Heart right ventricle (tissue), 16 donors: ENCODE data around the gene PHLPP1. TPM values are rescaled to one million over a fixed set of nuclear protein-coding genes. Genes with fewer than 3 reads are reported as not detected.
"Not testable (repeated sequence)": the region's sequence is repeated elsewhere in the genome, so short reads cannot be mapped to it uniquely, and the experiment has no call there.

Experiments used
- ATAC-seq, 8 donors: fragments of 200-7000 bp; cut with Tn5 transposase; one replicate each; pipeline ENCODE4 v1.9.1; 2020; ENCODE audit warnings: mild to moderate bottlenecking in 8 of 8, moderate library complexity in 8 of 8, moderate number of reproducible peaks in 1 of 8
- DNase-seq, 2 donors: peaks; one replicate each; pipeline ENCODE4 v3.0.0-alpha.2; 2020
- H3K27ac ChIP-seq, 10 donors: fragments of 200-600 bp; sonication (generic) in 2 of 10; one replicate each; pipeline versions ENCODE4 v1.5.0 to v1.8.0; 2020 to 2022; ENCODE audit warnings: mild to moderate bottlenecking in 3 of 10
- H3K27me3 ChIP-seq, 7 donors: fragments of 200-600 bp; one replicate each; pipeline ENCODE4 v1.8.0; 2021 to 2022; ENCODE audit warnings: mild to moderate bottlenecking in 2 of 7
- H3K36me3 ChIP-seq, 9 donors: fragments of 200-600 bp; sonication (generic) in 1 of 9; one replicate each; pipeline versions ENCODE4 v1.5.0 to v1.8.0; 2020 to 2022; ENCODE audit warnings: mild to moderate bottlenecking in 2 of 9
- H3K4me1 ChIP-seq, 9 donors: fragments of 200-600 bp; sonication (generic) in 1 of 9; one replicate each; pipeline versions ENCODE4 v1.5.0 to v1.8.0; 2020 to 2022; ENCODE audit warnings: mild to moderate bottlenecking in 4 of 9
- H3K4me3 ChIP-seq, 10 donors: fragments of 200-600 bp; sonication (generic) in 2 of 10; one replicate each; pipeline versions ENCODE4 v1.5.0 to v1.8.0; 2020 to 2022; ENCODE audit warnings: mild to moderate bottlenecking in 7 of 10, moderate library complexity in 2 of 10
- H3K9me3 ChIP-seq, 11 donors: fragments of 200-600 bp in 10 of 11; sonication (generic) in 2 of 11; one replicate each; pipeline versions ENCODE4 v1.5.0 to v1.8.0; 2013 to 2022; ENCODE audit warnings: mild to moderate bottlenecking in 2 of 11, control low read depth in 1 of 11, moderate library complexity in 1 of 11
- WGBS, 2 donors: extraction: QIAGEN DNeasy Blood & Tissue Kit; methylation state at CpG; one replicate each; pipeline ENCODE4 v1.1.7; 2013; ENCODE audit warnings: inconsistent platforms in 1 of 2; 5-methylcytosine and 5-hydroxymethylcytosine counted together
- intact Hi-C, 10 donors: fragments of 100-400 bp; cut with DNase I; formaldehyde crosslinking; loops; one replicate each; pipeline versions ENCODE4 v1.11.1 to v1.14.2; 2022
- polyA plus RNA-seq, 2 donors: library from polyadenylated mRNA; stranded (reverse); fragments of 200-250 nt; gene quantifications; one replicate each; pipeline ENCODE4 v1.2.3, GENCODE V29; 2013
- total RNA-seq, 10 donors: library from RNA; stranded (reverse); fragmentation: NEBNext Ultra II Directional in 3 of 10; extraction: Animal tissue kit (Norgen Biotek cat#: 25700) in 3 of 10; gene quantifications; one replicate each; pipeline versions ENCODE4 v1.2.1 to v1.2.4, GENCODE V29; 2021 to 2023
- TF ChIP-seq, protein P1 (sequence below), 9 donors: fragments of 200-600 bp; sonication (generic) in 2 of 9; IDR thresholded peaks; one replicate each; pipeline versions ENCODE4 v1.5.0 to v1.8.0; 2021 to 2022; ENCODE audit warnings: antibody characterized with exemption in 9 of 9, mild to moderate bottlenecking in 5 of 9, moderate library complexity in 1 of 9
- donor health status: Arrhythmogenic right ventricular cardiomyopathy.
- donor health status: ischemic (EF 13 %, LVEDD 7.1; RV severe dilation, severe dysfunction).
- donor health status: healthy with polysubstance abuse.
- donor health status: DM: no; HTN: yes; CAD: no.
- donor health status: DM: no; HTN: no; CAD: no.
- donor health status: ischemic (EF 25% LVEDD 6.9; RV normal size, moderate dysfunction).
- donor health status: ischemic (EF 25% LVEDD 5.7; RV mildly dilated, moderate dysfunction).
- donor health status: healthy.
- donor health status: DM: yes; HTN: yes; CAD: no.
- donor health status: Ischemic cardiomyopathy.
- donor health status: ischemic (EF 35%, LVEDD 5.7; RV mildly dilated, moderate dysfunction).
- donor health status: nonischemic (EF 11% LVEDD 7.7; RV severe dilation, severe dysfunction).
- donor health status: DM: yes; HTN: yes; CAD: no.
- donor health status: PGD.
- donor health status: ischemic (EF 29% LVEDD 5.4; RV normal size, mild dysfunction).
- donor health status: nonischemic (EF 23%, LVEDD 6.1; RV moderate dilation, normal function).

PHLPP1 gene
- total and polyA plus RNA-seq, 12 donors: 1.8 to 10.7 (median 8.0) TPM

DNA sequence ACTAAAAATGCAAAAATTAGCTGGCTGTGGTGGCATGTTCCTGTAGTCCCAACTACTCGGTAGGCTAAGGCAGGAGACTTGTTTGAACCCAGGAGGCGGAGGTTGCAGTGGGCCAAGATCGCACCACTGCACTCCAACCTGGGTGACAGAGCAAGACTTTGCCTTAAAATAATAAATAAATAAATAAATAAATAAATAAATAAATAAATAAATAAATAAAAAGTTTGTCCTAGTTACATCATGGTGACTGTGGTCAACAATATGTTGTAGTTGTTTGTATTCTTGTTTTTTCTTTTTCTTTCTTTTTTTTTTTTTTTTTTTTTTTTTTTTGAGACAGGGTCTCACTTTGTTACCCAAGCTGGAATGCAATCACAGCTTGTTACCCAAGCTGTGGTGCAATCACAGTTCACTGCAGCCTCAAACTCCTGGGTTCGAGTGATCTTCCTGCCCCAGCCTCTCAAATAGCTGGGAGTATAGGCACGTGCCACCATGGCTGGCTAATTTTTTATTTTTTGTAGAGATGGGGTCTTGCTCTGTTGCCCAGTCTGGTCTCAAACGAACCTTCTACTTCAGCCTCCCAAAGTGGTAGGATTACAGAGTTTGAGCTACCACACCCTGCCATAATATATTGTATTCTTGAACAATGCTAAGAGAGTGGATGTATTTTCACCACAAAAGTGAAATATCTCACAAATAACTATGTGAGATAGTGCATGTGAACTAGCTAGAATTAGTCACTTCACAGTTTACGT is 185.0 kb downstream of the PHLPP1 start:
- 97% methylated on average over 7 of the region's 7 CpGs for WGBS, 2 donors
- Histone ChIP-seq H3K27me3 (no peaks in the 10 kb centered on the region), H3K27ac (no peak overlapping the region), H3K4me3 (no peak overlapping the region), H3K4me1 (peaks cover 0 to 7% (median 0%) of the 10 kb centered on the region in 9 donors), H3K36me3 (peaks cover 0 to 84% (median 7%) of the 10 kb centered on the region in 9 donors), H3K9me3 (no peaks in the 10 kb centered on the region)
- TF ChIP-seq, protein P1, sequence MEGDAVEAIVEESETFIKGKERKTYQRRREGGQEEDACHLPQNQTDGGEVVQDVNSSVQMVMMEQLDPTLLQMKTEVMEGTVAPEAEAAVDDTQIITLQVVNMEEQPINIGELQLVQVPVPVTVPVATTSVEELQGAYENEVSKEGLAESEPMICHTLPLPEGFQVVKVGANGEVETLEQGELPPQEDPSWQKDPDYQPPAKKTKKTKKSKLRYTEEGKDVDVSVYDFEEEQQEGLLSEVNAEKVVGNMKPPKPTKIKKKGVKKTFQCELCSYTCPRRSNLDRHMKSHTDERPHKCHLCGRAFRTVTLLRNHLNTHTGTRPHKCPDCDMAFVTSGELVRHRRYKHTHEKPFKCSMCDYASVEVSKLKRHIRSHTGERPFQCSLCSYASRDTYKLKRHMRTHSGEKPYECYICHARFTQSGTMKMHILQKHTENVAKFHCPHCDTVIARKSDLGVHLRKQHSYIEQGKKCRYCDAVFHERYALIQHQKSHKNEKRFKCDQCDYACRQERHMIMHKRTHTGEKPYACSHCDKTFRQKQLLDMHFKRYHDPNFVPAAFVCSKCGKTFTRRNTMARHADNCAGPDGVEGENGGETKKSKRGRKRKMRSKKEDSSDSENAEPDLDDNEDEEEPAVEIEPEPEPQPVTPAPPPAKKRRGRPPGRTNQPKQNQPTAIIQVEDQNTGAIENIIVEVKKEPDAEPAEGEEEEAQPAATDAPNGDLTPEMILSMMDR (IDR thresholded peaks at IDR 0.05): no peak
- DNase-seq (no peak), ATAC-seq (no peak)
- intact Hi-C loops: no loop called here

DNA sequence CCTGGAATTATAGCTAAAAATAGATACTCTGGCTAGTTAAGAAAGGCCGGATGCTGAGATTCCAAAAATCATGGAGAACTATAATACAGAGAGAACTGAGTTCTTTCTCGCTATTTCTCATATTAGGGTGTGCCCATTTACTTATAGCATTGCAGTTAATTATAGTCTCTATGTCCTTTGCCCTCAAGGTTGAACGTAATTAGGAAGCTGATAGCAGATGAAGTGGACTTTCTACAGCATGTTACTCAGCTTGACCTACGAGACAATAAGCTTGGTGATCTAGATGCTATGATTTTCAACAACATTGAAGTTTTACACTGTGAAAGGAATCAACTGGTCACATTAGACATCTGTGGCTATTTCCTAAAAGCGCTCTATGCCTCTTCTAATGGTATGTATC is 187.4 kb downstream of the PHLPP1 start:
- no peaks in the 10 kb centered on the region for H3K9me3 ChIP-seq
- WGBS, 2 donors: 67 to 77% methylated on average over 5 of the region's 5 CpGs
- H3K27me3 ChIP-seq: no peaks in the 10 kb centered on the region
- no peak overlapping the region for H3K27ac ChIP-seq
- peaks cover 0 to 7% (median 0%) of the 10 kb centered on the region in 9 donors for H3K4me1 ChIP-seq
- ATAC-seq (no peak), DNase-seq (no peak)
- TF ChIP-seq, protein P1 (IDR thresholded peaks at IDR 0.05): no peak
- intact Hi-C loops: no loop called here
- no peak overlapping the region for H3K4me3 ChIP-seq
- H3K36me3 ChIP-seq: peaks cover 0 to 69% (median 7%) of the 10 kb centered on the region in 9 donors

DNA sequence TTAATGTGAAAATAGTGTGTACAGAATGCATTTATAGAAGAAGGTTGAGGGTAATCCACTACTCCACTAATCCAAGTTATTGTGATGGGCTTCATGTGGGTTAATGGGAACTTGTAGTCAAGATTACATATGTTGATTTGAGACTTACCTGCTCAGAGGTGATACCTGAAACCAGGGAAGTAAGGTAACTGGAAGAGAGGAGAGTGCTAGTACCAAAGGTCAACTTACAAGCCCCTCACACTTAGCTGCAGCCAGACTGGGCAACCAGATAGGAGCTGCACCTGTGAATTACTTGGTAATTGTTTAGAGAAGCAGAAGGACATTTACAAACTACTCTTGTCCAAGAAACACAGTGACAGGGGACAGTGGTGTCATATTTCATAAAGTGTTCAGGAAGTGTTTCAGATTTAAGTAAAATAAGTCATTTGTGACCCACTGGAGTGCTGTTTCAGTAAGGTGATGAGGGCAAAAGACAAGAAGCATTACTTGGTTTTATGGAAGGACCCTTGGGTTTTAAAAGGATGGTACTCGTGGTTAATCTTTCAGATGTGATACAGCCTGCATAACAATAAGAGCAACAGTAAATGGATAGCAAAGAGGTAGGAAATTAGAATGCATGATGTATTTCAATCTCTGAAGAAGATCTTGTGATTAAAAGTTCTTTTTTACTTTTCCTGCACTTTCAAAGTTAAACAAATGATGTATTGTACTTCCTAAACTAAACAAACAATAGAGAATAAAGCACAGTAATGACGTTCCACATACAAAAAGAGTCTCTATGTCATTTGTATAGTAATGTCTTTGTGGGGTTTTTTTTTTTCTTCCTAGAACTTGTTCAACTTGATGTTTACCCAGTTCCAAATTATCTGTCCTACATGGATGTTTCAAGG is 189.3 kb downstream of the PHLPP1 start:
- H3K27me3 ChIP-seq: no peaks in the 10 kb centered on the region
- peaks cover 0 to 7% (median 0%) of the 10 kb centered on the region in 9 donors for H3K4me1 ChIP-seq
- 78 to 79% methylated on average over 2 of the region's 2 CpGs for WGBS, 2 donors
- intact Hi-C loops: no loop called here
- DNase-seq (no peak), ATAC-seq (no peak)
- no peak overlapping the region for H3K4me3 ChIP-seq
- H3K9me3 ChIP-seq: no peaks in the 10 kb centered on the region
- TF ChIP-seq, protein P1 (IDR thresholded peaks at IDR 0.05): no peak
- peaks cover 0 to 51% (median 7%) of the 10 kb centered on the region in 9 donors for H3K36me3 ChIP-seq
- no peak overlapping the region for H3K27ac ChIP-seq

DNA sequence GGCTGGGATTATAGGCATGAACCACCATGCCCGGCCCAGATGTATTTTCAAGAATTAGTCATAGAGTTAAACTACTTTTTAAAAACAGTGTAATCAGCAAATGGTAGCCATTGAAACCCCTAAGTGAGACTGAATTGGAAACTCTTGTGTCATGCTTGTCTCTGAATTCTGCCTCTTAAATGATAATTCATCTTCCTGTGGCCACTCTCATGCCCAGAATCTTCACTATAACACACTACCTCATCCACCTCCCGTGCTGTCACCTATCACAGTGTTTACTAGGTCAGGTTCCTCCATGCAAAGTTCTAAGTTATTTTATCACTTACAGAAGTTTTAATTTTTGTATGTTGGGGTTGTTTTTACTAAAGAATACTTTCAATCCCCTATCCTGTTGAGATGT is 197.5 kb downstream of the PHLPP1 start:
- intact Hi-C loops: no loop called here
- WGBS, 2 donors: 67 to 70% methylated on average over 2 of the region's 2 CpGs
- ATAC-seq (no peak), DNase-seq (no peak)
- TF ChIP-seq, protein P1 (IDR thresholded peaks at IDR 0.05): no peak
- Histone ChIP-seq H3K27me3 (no peaks in the 10 kb centered on the region), H3K9me3 (no peaks in the 10 kb centered on the region), H3K4me3 (no peak overlapping the region), H3K4me1 (no peaks in the 10 kb centered on the region), H3K36me3 (peaks cover 0 to 25% (median 0%) of the 10 kb centered on the region in 9 donors), H3K27ac (no peak overlapping the region)

GRCh38 chr18:62913824-62914223 is 198.5 kb downstream of the PHLPP1 start:
- ATAC-seq, H3K4me3 ChIP-seq, H3K9me3 ChIP-seq, intact Hi-C loops, H3K27me3 ChIP-seq, DNase-seq, H3K27ac ChIP-seq, H3K4me1 ChIP-seq: not testable (repeated sequence)
- H3K36me3 ChIP-seq: peaks cover 0 to 25% (median 0%) of the 10 kb centered on the region in 9 donors
- 96 to 98% methylated on average over 7 of the region's 7 CpGs for WGBS, 2 donors
